H4 (cell line): Measurements from ENCODE around the gene TBC1D19. TPM values are rescaled to one million over a fixed set of nuclear protein-coding genes. Genes with fewer than 3 reads are reported as not detected.
A peak's percentile ranks its signal among the peaks of the same experiment; 100 is the strongest.
"Not testable (repeated sequence)": the region's sequence is repeated elsewhere in the genome, so short reads cannot be mapped to it uniquely, and the experiment has no call there.

Experiments used
- DNase-seq: peaks from one replicate; pipeline ENCODE4 v3.0.0-alpha.2; 2015; ENCODE audit warnings: low spot score
- total RNA-seq: library from RNA; depleted of rRNA; stranded (reverse); fragments of >200 nt; shearing (Covaris generic); gene quantifications from 2 replicates; pipeline ENCODE4 v1.2.3, GENCODE V29; 2014

TBC1D19 gene
- total RNA-seq, 1 experiment from 2014 or later = 16.6 TPM

DNA sequence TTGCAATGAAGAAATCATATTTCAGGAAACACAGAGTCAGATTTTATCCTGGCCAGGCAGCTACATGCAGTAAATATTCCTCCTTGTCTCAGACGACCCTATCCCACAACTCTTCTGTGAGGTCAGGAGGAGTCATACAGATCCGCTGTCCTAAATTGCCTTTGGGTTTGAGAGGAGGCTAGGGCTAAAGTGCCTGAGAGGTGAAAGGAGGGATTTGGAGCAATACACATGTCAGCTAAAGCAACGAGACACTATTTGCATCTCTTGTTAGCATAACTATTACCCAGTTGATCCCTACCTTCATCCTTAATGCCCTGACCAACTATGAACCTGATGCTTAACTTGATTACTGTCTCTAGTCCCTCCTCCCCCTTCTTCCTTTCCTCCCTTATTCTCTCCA is 98.6 kb downstream of the TBC1D19 start:
- no peak for DNase-seq

DNA sequence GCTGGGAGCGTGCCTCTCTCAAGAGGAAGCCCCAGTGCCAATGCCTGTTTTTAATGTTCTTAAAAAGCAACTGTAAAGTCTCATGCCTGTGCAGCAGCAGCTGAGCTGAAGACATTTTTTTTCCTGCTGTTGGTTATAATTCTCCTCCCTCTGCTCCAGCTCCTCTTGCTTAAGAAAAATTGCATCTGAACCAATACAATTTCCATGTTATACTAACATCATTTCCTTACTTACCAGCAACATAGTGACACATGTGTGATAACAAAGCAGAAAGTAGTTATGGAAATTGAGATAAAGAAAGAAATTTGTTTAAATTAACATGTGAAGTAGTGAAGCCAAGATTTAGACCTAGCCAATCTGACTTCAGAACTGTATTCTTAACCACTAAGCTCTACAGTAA is 101.4 kb downstream of the TBC1D19 start:
- no peak for DNase-seq

DNA sequence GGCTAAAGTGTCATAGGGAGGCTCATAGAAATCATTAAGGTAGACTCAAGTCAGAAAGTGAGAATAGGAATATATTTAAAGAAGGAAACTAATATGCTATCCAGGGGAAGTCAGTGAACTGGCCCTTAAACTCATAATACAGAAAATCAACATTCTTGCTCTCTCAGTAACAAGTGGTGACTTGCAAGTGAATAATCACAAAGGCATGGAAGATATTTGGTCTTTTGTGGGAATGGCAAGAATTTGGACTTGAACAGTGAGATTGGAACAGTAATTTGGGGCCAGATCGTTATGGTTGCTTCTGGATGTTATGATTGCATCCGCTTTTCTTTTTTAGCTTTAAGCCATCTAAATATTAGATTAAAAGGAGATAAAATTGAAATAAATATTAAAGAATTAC is 103.8 kb downstream of the TBC1D19 start:
- no peak for DNase-seq

DNA sequence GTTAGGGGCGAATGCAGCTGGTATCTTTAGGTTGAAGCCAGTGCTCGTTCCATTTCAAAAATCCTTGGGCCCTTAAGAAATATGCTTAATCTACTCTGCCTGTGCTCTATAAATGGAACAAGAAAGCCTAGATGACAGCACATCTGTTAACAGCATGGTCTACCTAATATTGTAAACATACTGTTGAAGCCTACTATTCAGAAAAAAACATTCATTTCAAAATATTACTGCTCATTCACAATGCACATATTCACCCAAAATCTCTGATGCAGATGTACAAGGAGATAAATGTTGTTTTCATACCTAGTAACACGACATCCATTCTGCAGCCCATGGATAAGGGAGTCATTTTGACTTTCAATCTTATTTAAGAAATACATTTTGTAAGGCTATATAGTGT is 106.6 kb downstream of the TBC1D19 start:
- no peak for DNase-seq

DNA sequence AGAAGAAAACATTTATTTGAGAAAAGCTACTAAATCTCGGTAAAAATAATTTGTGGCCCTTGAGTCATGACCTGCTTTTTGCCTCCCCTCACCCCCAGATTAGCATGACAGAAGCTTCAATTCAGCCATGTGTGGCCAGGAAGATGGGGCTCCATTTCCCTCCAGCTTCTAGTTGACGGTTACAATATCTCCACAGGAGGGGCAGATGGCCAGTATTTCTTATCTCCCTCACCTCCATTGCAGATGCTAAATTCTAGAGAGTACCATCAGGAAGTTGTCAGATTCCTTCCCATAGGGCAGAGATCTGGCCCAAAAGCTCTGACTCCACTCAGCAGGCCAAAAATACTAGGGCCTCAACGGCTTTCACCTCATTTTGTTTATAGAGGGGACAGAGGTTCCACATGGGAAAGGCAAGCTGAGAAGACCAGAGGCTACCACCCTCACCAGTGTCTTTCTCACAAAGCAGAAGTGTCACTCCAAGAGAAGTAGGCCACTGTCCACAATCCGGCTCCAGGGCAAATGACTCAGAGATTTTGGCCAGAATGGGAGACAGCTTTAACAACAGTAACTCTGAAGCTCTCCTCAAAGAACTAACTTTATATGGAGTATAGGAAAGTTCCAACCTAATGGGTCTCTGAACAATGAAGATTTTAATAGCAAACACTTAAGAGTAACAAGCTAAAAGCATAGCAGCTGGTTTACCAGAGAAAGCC is 108.3 kb downstream of the TBC1D19 start:
- no peak for DNase-seq

DNA sequence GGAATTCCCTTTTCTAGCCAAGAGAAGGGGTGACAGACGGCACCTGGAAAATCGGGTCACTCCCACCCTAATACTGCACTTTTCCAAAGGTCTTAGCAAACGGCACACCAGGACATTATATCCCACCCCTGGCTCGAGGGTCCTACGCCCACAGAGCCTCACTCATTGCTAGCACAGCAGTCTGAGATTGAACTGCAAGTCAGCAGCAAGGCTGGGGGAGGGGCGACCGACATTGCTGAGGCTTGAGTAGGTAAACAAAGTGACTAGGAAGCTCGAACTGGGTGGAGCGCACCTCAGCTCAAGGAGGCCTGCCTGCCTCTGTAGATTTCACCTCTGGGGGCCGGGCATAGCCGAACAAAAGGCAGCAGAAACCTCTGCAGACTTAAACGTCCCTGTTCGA is 110.2 kb downstream of the TBC1D19 start:
- not testable (repeated sequence) for DNase-seq

DNA sequence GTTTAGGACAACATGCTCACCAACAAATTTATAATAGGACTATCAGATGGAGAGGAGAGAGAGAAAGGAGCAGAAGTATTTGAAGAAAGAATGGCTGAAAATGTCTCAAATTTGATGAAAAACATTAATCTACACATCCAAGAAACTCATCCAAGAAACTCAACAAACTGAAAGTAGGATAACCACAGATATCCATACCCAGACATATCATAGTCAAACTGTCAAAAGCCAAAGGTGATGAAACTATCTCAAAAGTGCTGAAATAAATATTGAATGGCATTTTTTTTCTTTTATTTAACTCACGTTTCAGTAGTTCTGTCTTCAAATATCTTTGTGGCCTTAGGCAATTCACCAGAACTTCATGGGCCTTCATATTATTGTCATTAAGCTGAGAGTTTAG is 116.2 kb downstream of the TBC1D19 start:
- no peak for DNase-seq

DNA sequence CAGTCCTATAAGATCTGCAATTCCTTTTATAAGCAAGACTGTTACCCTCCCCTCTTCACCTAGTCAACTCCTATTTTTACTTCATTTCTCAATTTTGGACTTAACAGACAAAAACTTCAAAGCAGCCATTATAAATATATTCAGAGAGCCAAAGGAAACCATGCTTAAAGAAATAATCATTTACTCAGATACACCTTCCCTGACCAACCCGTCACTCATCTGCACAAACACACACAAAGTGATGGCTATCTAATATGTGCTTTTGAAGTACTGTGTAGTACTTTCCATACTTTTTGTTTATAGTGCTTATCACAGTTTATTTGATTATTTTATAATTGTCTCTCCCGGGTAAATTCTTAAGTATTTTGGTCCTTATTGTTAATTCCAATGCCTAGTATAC is 117.2 kb downstream of the TBC1D19 start:
- DNase-seq = no peak

DNA sequence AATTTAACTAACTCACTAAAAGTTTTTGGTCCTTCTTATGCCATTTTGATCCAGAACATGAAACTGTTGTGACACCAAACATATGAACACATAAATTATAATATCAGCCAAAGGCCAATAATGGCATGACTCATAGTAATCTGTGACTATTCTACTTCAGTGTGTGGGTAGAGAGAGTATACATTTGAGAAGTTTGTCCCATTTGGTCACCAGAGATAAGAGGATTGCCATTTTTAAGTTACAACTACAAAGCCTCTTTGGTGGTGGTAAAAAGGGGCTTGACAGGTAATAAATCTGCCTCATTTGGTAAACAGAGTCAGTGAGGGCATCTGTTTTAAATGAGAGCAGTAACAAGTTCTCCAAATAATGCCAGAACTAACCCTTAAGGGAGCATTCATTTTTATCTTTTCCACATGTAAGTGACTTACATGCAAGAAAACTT is 117.9 kb downstream of the TBC1D19 start:
- DNase-seq = peak; percentile 24

DNA sequence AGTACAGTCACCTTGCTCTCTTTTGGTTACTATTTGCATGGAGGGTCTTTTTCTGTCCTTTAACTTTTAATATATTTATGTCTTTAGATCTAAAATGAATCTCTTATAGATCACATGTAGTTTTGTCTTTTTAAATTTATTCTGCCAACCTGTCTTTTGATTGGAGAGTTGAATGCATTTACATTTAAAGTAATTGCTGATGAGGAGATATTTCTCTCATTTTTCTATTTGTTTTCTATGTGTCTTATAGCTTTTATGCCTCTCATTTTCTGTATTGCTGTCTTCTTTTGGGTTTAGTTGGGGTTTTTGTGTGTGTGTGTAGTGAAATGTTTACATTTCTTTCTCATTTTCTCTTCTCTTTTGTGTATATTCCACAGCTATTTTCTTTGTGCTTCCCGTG is 123.5 kb downstream of the TBC1D19 start:
- DNase-seq = no peak

DNA sequence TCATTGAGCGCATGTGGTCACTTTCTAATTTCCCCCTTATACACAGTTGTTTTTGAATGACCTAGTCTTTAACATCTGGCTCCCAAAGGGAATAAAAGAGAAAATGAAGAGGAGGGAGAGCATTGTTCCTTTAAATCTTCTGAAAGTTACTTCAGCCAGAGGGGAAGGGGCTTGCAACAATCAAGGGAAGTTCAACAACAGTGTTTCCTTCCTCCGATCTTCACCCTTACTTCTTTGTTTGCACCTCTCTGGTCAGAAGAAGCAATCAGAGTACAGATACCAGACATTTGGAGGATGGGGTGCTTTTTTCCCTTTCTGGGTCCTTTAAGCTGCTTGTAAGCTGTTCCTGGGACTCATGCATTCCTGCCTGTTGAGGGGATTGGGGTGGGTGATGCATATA is 125.4 kb downstream of the TBC1D19 start:
- DNase-seq = no peak

DNA sequence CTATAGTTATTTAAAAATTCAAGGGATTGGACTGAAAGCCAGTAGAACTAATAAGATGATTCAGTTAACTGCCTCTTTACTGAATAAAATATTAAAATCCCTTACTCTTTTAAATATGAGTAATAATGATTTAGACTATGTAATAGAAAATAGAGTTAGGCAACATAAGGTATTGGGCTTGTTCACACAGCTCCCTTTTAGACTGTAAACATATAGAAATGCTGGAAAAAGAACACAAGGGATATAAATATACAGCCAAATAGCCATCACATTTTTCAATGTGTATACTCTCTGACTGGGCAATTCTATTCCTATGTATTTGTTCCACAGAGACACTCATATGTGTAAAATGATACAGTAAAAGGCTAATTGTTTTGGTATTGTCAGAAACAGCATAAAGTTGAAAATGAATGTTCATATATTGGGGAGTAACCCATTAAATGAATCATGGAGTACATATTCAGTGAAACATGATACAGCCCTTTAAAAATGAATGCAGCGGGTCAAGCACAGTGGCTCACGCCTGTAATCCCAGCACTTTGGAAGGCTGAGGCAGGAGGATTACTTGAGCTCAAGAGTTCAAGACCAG is 129.8 kb downstream of the TBC1D19 start:
- DNase-seq = no peak

DNA sequence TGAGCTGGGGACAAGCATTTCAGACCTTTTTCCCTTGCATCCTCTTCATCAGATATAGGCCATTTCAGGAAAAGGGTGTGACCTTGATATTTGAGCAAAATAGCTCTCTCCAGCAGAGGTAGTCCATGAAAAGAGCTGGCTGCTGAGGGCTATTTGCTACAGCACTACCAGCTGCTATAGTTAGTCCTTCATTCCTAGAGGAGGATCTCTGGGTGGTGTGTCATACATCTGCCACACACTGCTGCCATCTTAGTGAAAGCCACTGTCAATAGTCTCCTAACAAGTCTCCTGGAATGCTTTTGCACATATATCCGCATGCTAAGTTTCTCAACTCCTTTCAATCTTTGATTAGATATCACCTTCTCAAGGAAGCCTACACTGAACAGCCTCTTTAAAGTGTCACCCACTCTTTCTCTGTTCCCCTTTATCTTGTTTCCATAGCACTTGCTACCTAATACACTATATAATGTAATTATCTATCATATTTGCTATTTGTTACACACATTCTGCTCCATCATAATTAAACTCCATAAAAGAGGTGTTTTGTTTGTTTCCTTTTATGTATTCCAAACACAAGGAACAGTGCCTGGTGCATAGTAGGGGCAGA is 131.9 kb downstream of the TBC1D19 start:
- DNase-seq = no peak

DNA sequence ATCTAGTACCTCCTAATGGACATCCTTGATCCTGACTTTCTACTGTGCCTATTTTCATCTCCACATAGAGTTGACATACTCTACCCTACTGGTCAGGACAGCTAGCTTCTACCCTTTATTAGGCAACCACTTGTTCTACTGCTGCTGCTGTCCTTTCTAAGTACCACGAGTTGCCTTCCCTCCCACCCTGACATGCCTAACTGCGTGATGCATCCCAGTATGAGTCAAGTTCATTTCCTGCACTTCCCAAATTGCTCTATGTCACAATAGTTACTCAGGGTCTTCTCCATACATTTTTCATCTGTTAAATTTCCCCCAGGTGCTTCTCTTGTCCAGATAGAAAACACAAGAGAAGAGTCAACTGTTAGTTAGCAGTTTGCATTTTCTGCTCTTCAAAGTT is 133.4 kb downstream of the TBC1D19 start:
- DNase-seq = no peak

DNA sequence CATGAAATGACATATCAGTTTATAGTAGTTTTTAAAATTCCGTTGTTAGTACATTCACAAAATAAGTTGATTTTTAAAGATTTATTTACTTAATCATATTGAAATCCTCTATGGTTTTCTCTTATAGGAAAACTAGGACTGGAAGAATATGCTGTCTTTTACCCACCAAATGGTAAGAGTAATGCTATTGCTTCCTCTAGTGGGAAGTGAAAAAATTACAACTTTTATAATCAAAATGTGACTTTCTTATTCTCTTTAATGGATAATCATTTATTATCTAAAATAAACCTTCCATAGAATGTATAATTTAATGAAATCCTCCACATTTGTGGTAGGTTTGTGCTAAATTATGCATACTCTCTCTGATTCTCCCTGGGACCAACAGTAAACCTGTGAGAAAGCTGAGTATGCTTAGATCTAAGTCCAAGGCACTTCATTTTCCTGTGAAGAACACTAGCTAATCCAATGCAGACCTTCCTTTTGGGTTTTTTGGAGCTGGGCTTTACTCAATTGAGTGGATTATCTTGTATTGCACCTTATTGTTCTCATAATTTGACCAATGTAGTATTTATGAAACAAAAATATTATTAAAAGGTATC is 136.2 kb downstream of the TBC1D19 start:
- peak; percentile 35 for DNase-seq

DNA sequence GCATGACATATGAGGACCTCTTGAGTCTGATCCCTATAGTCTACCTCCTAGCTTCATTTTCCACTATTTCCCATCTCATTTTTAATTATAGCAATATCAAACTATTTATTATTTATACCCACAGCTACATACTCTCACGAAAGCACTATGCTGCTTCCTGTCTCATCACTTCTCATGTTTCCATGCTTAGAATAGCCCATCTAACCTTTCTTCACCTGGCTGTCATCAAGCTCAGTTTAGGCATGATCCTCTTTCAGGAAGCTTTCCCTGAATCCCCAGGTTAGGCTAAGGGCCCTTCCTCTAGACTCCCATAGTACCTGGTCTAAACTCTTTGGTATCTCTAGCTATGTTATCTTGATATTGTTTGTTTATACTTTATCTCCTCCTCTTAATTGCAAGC is 137.8 kb downstream of the TBC1D19 start:
- DNase-seq = no peak

DNA sequence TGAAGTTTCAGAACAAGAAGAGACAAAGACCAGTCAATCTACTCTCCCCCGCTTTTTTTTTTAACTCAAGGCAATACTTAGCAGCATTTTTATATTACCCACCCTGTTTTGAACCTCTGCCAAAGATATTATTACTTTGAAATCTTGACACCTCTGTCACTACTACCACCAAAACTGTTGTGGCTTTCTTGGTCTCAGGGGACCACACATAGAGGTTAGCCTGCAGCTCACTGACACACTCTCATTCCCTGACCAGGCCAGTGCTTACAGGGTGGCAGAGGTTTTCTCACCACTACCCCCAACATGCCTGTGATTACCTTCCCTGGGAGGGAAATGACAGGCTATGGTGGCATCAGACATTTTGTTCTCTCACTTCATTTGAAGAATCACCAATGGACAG is 139.3 kb downstream of the TBC1D19 start:
- DNase-seq = no peak

DNA sequence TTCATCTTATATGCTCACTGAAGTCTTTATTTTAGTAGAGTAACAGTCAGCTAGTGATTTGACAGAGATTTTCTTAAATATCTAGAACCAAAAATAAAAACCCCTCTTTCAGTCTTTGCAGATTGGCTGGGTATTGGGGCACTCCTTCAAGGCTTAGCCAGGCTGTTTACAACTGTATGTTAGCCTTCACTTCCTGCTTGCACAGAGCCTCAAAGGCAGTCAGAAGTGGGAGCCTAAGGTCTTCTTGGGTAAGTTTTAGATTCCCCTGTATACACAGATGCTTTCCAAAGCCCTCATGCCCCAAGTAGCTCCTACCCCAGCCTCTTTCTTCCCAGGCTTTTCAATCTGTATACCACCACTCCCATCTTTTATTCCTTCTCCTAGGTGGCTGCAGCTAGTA is 140.7 kb downstream of the TBC1D19 start:
- DNase-seq = no peak

DNA sequence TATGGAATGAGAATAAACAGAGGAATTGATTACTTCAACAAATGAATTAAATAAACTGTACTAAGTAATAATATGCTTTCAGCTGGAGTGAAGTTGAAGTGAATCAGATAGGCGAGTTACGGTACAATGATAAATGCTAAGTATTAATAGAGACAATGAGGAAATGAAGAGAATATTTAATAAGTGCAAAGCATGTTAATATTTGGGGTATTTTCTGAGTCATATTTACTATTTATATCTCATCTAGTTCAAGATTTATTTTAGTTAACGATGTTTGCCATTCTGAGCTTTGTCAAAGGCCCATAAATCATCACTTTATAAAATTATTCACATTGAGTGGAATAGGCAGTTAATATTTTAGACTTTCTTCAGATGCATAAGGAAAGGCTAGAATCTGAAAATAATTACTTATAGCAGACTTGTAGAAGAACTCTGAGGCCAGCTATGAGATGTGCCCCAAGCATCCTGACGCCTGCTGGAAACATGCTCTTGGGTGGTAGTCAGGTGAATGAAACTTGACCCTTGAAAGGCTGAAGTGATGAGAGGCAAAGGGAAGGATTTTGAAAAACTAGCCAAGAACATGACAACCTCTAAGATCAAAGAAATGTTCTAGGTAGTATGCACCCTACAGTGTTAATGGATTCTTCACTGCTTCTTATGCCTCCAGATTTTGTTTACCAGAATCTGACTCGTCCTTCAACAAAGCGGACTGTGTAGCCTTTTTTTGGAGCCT is 142.9 kb downstream of the TBC1D19 start:
- DNase-seq = no peak

DNA sequence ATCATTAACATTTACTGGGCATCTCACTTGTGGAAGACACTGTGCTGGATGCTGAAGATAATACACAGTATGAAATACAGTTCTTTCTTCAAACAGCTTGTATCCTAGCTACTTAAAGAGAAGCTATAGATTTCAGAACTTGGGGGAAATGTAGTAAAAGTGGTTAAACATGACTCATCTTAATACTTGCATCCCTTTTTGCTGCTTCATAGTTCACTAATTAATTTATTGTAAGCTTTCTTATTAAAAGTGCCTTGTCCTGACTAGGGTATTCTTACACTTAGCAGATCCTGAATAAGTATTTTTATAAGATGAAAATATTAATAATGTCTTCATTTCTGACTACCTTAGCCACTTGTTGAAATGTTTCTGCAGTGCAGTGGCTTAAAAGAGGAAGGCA is 144.0 kb downstream of the TBC1D19 start:
- no peak for DNase-seq

DNA sequence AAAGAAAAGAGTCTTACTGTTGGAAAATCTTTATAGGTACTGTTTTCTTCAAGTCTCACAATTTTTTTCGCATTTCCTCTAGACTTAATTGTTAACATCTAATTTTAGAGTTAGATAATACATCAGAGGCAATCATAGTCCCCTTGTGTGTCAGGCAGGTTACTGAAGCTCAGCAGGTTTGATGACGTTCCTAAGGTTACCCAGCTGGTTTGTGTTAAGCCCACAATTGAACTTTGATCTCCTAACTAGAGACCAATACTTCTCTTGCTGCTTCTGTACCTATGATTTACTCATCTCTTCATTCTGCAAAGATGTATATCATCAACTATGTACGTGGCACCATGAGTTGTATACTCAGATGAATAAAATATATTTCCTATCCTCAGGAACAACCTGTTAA is 145.1 kb downstream of the TBC1D19 start:
- no peak for DNase-seq

DNA sequence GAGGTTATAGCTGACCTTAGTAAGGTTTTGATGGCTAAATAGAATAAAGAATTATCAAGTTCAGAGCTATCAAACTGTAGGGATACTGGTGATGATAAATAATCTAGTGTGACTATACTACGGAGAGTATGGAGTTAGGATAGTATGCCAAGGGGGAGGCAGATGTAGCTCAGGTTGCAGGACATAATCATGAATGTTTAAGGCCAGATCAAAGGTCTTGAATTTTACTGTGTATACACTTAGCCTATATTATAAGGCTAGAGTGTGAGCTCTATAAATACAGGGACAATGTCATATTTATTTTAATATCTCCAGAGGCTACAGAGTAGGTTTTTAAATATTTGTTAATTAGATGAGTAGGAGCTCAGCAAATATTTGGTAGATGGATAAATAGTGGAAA is 145.7 kb downstream of the TBC1D19 start:
- no peak for DNase-seq
